Esophagus squamous epithelium (tissue), 5 donors: ENCODE measurements around the gene AMELY. TPM values are rescaled to one million over a fixed set of nuclear protein-coding genes. Genes with fewer than 3 reads are reported as not detected.

Experiments used
- DNase-seq: peaks from one replicate; lab custom pipeline; 2025; lab: John Stamatoyannopoulos, UW
- H3K27ac ChIP-seq, 4 donors: fragments of 200-600 bp; sonication (generic); one replicate each; pipeline ENCODE4 v1.5.1; 2016 to 2019; ENCODE audit warnings: mild to moderate bottlenecking in 1 of 4
- H3K27me3 ChIP-seq, 4 donors: fragments of 200-600 bp; sonication (generic); 1 replicate in 3 of 4; 2 replicates in 1 of 4; pipeline versions ENCODE4 v1.5.1 to v1.6.0; 2017 to 2021; ENCODE audit warnings: antibody characterized with exemption in 1 of 4
- H3K36me3 ChIP-seq, 3 donors: fragments of 200-600 bp; sonication (generic); one replicate each; pipeline ENCODE4 v1.5.1; 2016 to 2019
- H3K4me1 ChIP-seq, 3 donors: fragments of 200-600 bp; sonication (generic); one replicate each; pipeline ENCODE4 v1.5.1; 2017 to 2019
- H3K4me3 ChIP-seq, 4 donors: fragments of 200-600 bp; sonication (generic); 1 replicate in 3 of 4; 2 replicates in 1 of 4; pipeline ENCODE4 v1.5.1; 2016 to 2019; ENCODE audit warnings: mild to moderate bottlenecking in 2 of 4, moderate library complexity in 1 of 4
- H3K9me3 ChIP-seq, 3 donors: fragments of 200-600 bp; sonication (generic); one replicate each; pipeline ENCODE4 v1.5.1; 2016 to 2019
- POLR2A ChIP-seq, 4 donors: fragments of 450-650 bp; IDR thresholded peaks; one replicate each; pipeline ENCODE4 v1.6.1; 2017; ENCODE audit warnings: antibody characterized with exemption in 4 of 4, mild to moderate bottlenecking in 4 of 4, moderate library complexity in 3 of 4
- WGBS, 2 donors: methylation state at CpG; one replicate each; pipeline ENCODE4 v1.1.5; 2018; 5-methylcytosine and 5-hydroxymethylcytosine counted together
- intact Hi-C: fragments of 100-400 bp; cut with DNase I; formaldehyde crosslinking; loops from one replicate; pipeline ENCODE4 v1.15.0; 2022
- total RNA-seq, 4 donors: library from RNA; depleted of rRNA; stranded (reverse); fragments of >200 nt; gene quantifications; one replicate each; pipeline ENCODE4 v1.1.0, GENCODE V29; 2016
- TF ChIP-seq, protein P1 (sequence below), 6 experiments: fragments of 450-650 bp in 4 of 6; fragments of 200-600 bp in 2 of 6; sonication (generic) in 2 of 6; IDR thresholded peaks; one replicate each; pipeline ENCODE4 v1.5.1; 2016 to 2019; ENCODE audit warnings: antibody characterized with exemption in 6 of 6, mild to moderate bottlenecking in 4 of 6, moderate library complexity in 4 of 6
- donor health status: DM: yes; HTN: yes; CAD: no.

AMELY gene
- total RNA-seq, 4 donors from 2014 or later, result not detected

DNA sequence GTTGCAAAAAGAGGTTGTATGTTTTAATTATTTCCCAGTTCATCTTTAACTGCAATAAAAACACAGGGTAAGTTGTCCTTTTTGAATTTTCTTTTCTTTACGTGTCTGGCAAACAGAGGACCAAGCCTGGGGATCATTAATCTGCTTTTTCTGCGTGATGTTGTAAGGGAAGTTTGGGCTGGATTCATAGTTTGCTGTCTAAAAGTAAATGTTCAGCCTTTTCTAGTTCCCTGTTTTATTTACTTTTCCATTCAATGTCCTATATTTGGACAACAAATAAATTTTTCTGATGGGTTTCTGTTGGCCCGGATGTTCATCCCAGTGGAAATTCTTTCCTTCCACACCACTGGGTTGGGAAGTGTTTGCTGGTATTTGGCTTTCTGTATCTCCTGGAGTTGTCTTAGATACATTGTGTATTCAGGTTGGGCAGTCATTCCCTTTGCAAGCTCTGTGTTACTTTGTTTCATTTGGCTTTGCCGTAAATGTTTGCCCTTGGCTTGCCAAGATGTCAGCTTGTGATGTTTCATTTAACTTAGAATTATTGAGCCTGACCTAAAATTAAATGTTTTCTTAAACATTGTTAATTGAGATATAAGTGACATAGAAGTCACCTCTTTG, 20.3 kb upstream of the AMELY start:
- Histone ChIP-seq H3K9me3 (no peaks in the 10 kb centered on the region), H3K4me1 (no peaks in the 10 kb centered on the region), H3K27me3 (no peaks in the 10 kb centered on the region), H3K36me3 (no peaks in the 10 kb centered on the region), H3K4me3 (no peak overlapping the region), H3K27ac (no peak overlapping the region)
- no peak for DNase-seq
- TF ChIP-seq, protein P1, sequence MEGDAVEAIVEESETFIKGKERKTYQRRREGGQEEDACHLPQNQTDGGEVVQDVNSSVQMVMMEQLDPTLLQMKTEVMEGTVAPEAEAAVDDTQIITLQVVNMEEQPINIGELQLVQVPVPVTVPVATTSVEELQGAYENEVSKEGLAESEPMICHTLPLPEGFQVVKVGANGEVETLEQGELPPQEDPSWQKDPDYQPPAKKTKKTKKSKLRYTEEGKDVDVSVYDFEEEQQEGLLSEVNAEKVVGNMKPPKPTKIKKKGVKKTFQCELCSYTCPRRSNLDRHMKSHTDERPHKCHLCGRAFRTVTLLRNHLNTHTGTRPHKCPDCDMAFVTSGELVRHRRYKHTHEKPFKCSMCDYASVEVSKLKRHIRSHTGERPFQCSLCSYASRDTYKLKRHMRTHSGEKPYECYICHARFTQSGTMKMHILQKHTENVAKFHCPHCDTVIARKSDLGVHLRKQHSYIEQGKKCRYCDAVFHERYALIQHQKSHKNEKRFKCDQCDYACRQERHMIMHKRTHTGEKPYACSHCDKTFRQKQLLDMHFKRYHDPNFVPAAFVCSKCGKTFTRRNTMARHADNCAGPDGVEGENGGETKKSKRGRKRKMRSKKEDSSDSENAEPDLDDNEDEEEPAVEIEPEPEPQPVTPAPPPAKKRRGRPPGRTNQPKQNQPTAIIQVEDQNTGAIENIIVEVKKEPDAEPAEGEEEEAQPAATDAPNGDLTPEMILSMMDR (IDR thresholded peaks at IDR 0.05), result no peak
- TF ChIP-seq POLR2A (IDR thresholded peaks at IDR 0.05), result no peak
- intact Hi-C loops, result no loop called here
- 76% methylated on average over 4 of the region's 4 CpGs; no CpG with 5 or more reads in 1 of the 2 donors for WGBS, 2 donors

DNA sequence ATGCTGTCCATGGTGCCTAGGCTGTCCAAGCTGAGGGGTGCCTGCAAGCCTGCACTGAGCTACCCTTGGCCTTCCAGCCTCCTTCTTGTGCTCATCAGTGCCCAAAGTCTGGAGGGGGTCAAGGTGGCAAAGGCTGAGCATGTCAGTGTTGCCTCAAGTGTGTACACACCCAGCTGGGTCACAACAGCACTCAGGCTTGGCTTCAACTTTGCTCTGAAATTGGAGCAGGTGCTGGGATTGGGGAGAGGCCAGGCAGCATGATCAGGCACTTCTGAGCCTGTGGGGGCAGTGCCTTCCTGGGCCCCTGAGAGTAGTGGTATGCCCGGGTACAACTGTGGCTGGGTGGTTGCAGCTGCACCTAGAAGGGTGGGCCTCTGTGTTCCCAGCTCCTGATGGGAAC, 17.7 kb upstream of the AMELY start:
- no CpG with 5 or more reads among the region's 1 CpG for WGBS, 2 donors
- DNase-seq, result no peak
- H3K4me3 ChIP-seq, result no peak overlapping the region
- no peak overlapping the region for H3K27ac ChIP-seq
- TF ChIP-seq, protein P1 (IDR thresholded peaks at IDR 0.05), result no peak
- TF ChIP-seq POLR2A (IDR thresholded peaks at IDR 0.05), result no peak
- no peaks in the 10 kb centered on the region for H3K36me3 ChIP-seq
- no peaks in the 10 kb centered on the region for H3K9me3 ChIP-seq
- no peaks in the 10 kb centered on the region for H3K4me1 ChIP-seq
- no peaks in the 10 kb centered on the region for H3K27me3 ChIP-seq
- intact Hi-C loops, result no loop called here

DNA sequence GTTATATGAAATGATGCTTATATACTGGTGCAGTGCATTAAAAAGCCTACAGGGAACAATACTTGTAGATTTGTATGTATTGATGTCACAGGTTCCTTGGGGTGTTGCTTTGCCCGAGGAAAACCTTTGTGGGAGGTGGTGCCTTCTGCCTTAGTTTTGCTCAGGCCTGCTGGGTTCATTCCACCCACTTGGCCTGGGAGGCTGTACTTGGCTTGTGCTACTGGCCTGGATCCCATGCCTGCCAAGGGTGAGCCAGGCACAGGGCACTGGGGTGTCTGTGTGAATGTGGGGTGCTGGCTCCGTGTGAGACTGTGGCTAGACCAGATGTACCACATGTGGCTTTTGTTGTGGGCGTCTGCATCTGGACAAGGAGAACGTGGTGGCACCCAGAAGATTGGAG, 16.7 kb upstream of the AMELY start:
- Histone ChIP-seq H3K4me1 (no peaks in the 10 kb centered on the region), H3K4me3 (no peak overlapping the region), H3K27ac (no peak overlapping the region), H3K9me3 (no peaks in the 10 kb centered on the region), H3K36me3 (no peaks in the 10 kb centered on the region), H3K27me3 (no peaks in the 10 kb centered on the region)
- DNase-seq, result no peak
- intact Hi-C loops, result no loop called here
- WGBS, 2 donors, result no CpG with 5 or more reads among the region's 4 CpGs
- TF ChIP-seq, protein P1 (IDR thresholded peaks at IDR 0.05), result no peak

DNA sequence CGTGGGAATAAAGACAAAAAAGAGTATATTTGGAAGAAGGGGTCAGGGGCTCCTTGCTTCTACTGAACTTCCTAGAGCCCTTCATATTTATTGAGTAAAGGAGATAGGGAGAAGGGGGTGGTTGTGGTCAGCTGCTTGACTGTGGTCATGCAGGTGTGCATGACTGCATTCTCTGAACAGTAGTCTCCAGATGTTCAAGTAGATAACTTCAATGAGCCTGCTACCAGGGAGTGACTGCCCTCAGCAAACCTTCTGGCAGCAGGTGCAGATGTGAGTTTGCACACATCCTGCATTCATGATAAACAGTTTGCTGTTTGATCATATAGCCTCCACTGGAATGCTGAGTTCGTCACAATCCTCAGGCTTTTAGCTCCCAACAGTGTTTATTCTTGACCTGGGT, 9.5 kb upstream of the AMELY start:
- H3K9me3 ChIP-seq, result no peaks in the 10 kb centered on the region

DNA sequence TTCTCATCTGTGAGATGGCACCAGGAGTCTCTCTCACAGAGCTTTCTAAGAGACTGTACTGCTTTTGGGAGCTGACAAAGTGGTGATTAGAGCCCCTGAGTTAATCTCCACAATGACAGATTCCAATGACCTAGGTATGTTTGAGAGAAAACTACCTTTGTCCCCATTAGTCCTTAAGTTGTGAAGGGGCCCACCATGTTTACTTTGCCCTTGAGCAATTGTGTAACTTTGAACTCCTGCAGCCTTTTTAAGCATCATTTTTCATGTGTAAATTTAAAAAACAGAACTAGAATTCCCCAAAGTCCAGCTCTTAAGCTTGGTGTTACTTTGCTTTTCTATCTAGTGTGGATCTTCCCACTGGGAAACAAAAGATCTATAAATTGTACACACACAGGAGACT, 1.8 kb upstream of the AMELY start:
- Histone ChIP-seq H3K9me3 (no peaks in the 10 kb centered on the region), H3K4me3 (no peak overlapping the region), H3K36me3 (no peaks in the 10 kb centered on the region), H3K27ac (no peak overlapping the region), H3K27me3 (peaks cover 0 to 19% (median 0%) of the 10 kb centered on the region in 4 donors), H3K4me1 (peaks cover 0 to 22% (median 0%) of the 10 kb centered on the region in 3 donors)
- DNase-seq, result no peak
- intact Hi-C loops, result no loop called here
- TF ChIP-seq POLR2A (IDR thresholded peaks at IDR 0.05), result no peak
- TF ChIP-seq, protein P1 (IDR thresholded peaks at IDR 0.05), result no peak

More for the DNA sequence above, 9.5 kb upstream of the AMELY start:
- Histone ChIP-seq H3K27me3 (no peaks in the 10 kb centered on the region), H3K27ac (no peak overlapping the region), H3K4me1 (no peaks in the 10 kb centered on the region), H3K4me3 (no peak overlapping the region), H3K36me3 (no peaks in the 10 kb centered on the region)
- intact Hi-C loops, result no loop called here
- no peak for DNase-seq
- TF ChIP-seq POLR2A (IDR thresholded peaks at IDR 0.05), result no peak
- TF ChIP-seq, protein P1 (IDR thresholded peaks at IDR 0.05), result no peak
- 60% methylated on average over 2 of the region's 2 CpGs; no CpG with 5 or more reads in 1 of the 2 donors for WGBS, 2 donors
